PFSK-1 (cell line): ENCODE measurements around the gene SLC2A4.

Source experiments
- FOXP2 ChIP-seq: optimal IDR thresholded peaks from 2 replicates; pipeline ENCODE3; 2011; ENCODE audit warnings: borderline replicate concordance, control low read depth, inconsistent platforms; ENCODE audit not compliant: insufficient read depth; ENCODE audit errors: extremely low read length, extremely low read depth
- POLR2AphosphoS5 ChIP-seq: IDR thresholded peaks from 2 replicates; pipeline ENCODE4 v1.6.1; 2012; ENCODE audit warnings: low read depth, mild to moderate bottlenecking, control low read depth, low read length, moderate library complexity
- REST ChIP-seq, 2 experiments: IDR thresholded peaks; 2 replicates each; pipeline versions ENCODE4 v1.6.1 to v1.8.0; 2011 to 2012; ENCODE audit warnings: low read depth in 2 of 2, low read length in 2 of 2, control low read depth in 1 of 2, inconsistent platforms in 1 of 2, mild to moderate bottlenecking in 1 of 2, moderate library complexity in 1 of 2; ENCODE audit not compliant: insufficient read depth in 1 of 2
- SIN3A ChIP-seq: IDR thresholded peaks from 2 replicates; pipeline ENCODE4 v1.6.1; 2012; ENCODE audit warnings: mild to moderate bottlenecking, low read length, moderate library complexity, borderline replicate concordance; ENCODE audit not compliant: insufficient read depth
- TAF1 ChIP-seq: IDR thresholded peaks from 2 replicates; pipeline ENCODE4 v1.6.1; 2012; ENCODE audit warnings: low read length, control low read depth, borderline replicate concordance; ENCODE audit not compliant: insufficient read depth

The SLC2A4 gene

GRCh38 chr17:7241783-7242716 lies 39.5 kb upstream of the SLC2A4 start, which contains the start of gene GABARAP:
GABARAP (minus strand) TSS chr17:7242449; CDS start chr17:7242330, 119 bp downstream.
- no peak for TF ChIP-seq FOXP2
- TF ChIP-seq TAF1 = peak; percentile 38; the same call in 1 of the 2 replicates
- peak; percentile 7 to 63; a peak in 2 of 4 replicates for TF ChIP-seq REST (IDR thresholded peaks at IDR 0.05; ENCODE audit: insufficient read depth in 1 of 2, low read depth in 2 of 2, low read length in 2 of 2)
- no peak for TF ChIP-seq POLR2AphosphoS5
- peak; percentile 78; the same call in 1 of the 2 replicates for TF ChIP-seq SIN3A

DNA sequence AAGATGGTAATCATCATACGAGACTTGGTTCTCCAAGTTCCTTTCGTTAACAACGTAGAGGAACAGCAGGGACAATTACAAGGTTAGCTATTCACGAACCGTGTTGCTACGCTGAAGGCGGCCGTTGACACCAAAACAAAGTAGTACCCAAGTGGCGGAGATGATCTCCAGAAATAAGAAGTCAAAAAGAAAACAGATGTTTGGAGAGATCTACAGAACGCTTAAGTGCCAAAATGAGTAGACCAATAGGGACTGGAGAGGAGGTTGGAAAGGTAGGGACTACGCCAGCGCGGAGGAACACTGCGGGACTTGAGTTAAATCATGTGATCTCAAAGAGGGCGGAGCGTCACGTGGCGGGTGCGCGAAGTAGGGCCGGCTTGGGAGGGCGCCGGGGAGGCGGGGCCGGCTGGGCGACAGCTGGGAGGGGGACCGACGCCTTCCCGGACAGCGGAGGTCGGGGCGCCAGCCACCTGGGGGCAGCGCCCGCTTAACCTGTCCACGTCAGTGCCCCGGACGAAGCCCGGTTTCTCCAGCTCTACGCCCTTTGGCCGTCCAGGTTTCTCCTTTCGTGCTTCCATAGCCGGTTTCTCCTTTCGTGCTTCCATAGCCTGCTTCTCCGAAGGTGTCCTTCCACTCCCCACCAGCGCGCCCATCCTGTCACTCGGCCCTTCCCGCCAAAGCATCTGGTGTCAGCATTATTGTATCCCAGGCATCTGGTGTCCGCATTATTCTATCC lies 38.6 kb upstream of the SLC2A4 start:
- TF ChIP-seq SIN3A = peak; percentile 99; the same call in 1 of the 2 replicates
- TF ChIP-seq REST (IDR thresholded peaks at IDR 0.05; ENCODE audit: insufficient read depth in 1 of 2, low read depth in 2 of 2, low read length in 2 of 2) = no peak
- peak; percentile 95 for TF ChIP-seq POLR2AphosphoS5
- peak; percentile 77; the same call in 1 of the 2 replicates for TF ChIP-seq TAF1
- TF ChIP-seq FOXP2 = peak; percentile 45

DNA sequence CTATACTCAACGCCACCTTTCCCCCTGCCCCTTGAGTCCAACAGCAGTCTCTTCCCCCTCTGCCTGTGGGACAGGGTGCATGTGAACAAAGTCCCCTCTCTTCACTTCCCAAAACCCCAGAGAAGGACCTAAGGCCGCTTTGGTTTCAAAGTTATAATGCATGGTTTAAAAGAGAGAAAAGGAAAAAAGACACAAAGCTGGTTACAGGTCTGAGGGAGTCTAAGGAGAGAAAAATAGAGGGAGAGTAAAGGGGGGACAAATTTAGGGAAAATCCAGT lies 38.1 kb upstream of the SLC2A4 start:
- TF ChIP-seq TAF1 (no peak), FOXP2 (no peak), SIN3A (no peak), REST (IDR thresholded peaks at IDR 0.05; ENCODE audit: insufficient read depth in 1 of 2, low read depth in 2 of 2, low read length in 2 of 2) (no peak), POLR2AphosphoS5 (no peak)

DNA sequence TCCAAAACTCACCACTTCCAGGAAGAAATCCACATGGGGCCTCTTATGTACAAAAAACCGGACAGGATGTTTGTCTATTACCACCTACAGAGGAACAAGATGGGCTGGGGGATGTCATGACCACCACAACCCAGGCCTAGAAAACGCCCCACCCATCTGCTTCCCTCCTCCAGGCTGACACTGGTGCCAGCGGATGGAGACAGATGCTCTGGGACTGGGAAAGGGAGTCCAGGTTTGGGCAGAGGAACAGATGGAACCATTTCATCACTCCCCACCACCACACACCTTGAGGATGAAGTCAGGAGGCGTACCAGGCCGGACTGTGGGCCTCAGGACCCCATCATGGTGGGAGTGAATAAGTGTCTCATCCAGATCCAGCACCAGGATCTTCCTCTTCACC lies 34.7 kb upstream of the SLC2A4 start:
- no peak for TF ChIP-seq TAF1
- TF ChIP-seq SIN3A = no peak
- no peak for TF ChIP-seq REST (IDR thresholded peaks at IDR 0.05; ENCODE audit: insufficient read depth in 1 of 2, low read depth in 2 of 2, low read length in 2 of 2)
- TF ChIP-seq POLR2AphosphoS5 = no peak
- TF ChIP-seq FOXP2 = no peak
